Measurements from ENCODE around the gene PHLPP1.

PHLPP1 gene

DNA sequence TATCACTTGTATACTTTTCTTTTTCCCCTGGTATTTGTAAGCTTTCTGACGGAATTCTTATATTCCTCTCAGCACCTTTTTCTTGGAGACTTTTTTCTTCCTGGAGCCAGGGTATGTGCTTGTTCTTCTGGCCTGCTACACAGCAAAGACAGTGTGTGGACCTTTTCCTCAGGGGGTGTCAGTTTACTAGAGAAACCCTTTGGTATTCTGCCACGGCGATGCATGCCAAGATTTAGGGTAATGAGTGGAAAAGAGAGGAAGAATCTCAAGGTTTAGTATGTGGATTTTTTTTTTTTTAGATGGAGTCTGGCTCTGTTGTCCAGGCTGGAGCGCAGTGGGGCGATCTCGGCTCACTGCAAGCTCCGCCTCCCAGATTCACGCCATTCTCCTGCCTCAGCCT, 152.2 kb downstream of the PHLPP1 start:
- no peak overlapping the region for H3K4me2 ChIP-seq (ENCODE audit: low read depth, low read length, poor library complexity, severe bottlenecking)
- H3K4me3 ChIP-seq (ENCODE audit: insufficient read depth, low read length, poor library complexity, severe bottlenecking) = no peak overlapping the region
- H3K36me3 ChIP-seq (ENCODE audit: low read length) = no peaks in the 10 kb centered on the region
- no peak overlapping the region for H2AFZ ChIP-seq (ENCODE audit: low read depth, low read length, severe bottlenecking)
- no peaks in the 10 kb centered on the region for H3K79me2 ChIP-seq (ENCODE audit: insufficient read depth, low read length)
- no peaks in the 10 kb centered on the region for H3F3A ChIP-seq (ENCODE audit: insufficient read depth)
- H3K27ac ChIP-seq (ENCODE audit: low read depth, low read length) = no peak overlapping the region
- TF ChIP-seq EZH2phosphoT487 (conservative IDR thresholded peaks at IDR 0.05; ENCODE audit: low read length) = no peak
- TF ChIP-seq, protein P1, sequence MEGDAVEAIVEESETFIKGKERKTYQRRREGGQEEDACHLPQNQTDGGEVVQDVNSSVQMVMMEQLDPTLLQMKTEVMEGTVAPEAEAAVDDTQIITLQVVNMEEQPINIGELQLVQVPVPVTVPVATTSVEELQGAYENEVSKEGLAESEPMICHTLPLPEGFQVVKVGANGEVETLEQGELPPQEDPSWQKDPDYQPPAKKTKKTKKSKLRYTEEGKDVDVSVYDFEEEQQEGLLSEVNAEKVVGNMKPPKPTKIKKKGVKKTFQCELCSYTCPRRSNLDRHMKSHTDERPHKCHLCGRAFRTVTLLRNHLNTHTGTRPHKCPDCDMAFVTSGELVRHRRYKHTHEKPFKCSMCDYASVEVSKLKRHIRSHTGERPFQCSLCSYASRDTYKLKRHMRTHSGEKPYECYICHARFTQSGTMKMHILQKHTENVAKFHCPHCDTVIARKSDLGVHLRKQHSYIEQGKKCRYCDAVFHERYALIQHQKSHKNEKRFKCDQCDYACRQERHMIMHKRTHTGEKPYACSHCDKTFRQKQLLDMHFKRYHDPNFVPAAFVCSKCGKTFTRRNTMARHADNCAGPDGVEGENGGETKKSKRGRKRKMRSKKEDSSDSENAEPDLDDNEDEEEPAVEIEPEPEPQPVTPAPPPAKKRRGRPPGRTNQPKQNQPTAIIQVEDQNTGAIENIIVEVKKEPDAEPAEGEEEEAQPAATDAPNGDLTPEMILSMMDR (IDR thresholded peaks at IDR 0.05; ENCODE audit: insufficient read depth, low read length, poor library complexity, severe bottlenecking) = no peak
- H3K9ac ChIP-seq (ENCODE audit: low read length) = no peak overlapping the region
- no peaks in the 10 kb centered on the region for H3K9me3 ChIP-seq (ENCODE audit: insufficient read depth, low read length)
- no peaks in the 10 kb centered on the region for H3K27me3 ChIP-seq (ENCODE audit: low read length)
- H3K9me2 ChIP-seq (replicated peaks; ENCODE audit: insufficient read depth, low read length) = no peaks in the 10 kb centered on the region
- H4K20me1 ChIP-seq (ENCODE audit: low read depth, low read length) = no peaks in the 10 kb centered on the region

DNA sequence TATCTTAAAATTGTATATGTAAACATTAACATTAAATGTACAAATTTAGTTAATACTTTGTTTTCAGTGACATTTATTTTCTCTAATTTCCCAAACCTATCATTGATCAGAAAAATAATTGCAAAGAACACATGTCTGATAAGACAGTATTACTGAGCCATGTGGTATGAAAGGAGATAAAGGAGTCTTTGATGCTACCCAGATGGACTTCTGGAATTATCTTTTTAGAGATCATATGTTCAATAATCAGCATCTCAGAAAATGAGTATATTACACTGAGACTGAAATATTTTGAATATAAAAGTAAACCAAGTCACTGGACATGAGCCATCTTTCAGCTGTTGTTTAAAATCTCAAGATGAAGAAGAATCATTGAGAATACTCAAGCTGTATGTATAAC, 153.3 kb downstream of the PHLPP1 start:
- Histone ChIP-seq H3K79me2 (ENCODE audit: insufficient read depth, low read length) (no peaks in the 10 kb centered on the region), H2AFZ (ENCODE audit: low read depth, low read length, severe bottlenecking) (no peak overlapping the region), H3K4me3 (ENCODE audit: insufficient read depth, low read length, poor library complexity, severe bottlenecking) (no peak overlapping the region), H4K20me1 (ENCODE audit: low read depth, low read length) (no peaks in the 10 kb centered on the region), H3K36me3 (ENCODE audit: low read length) (no peaks in the 10 kb centered on the region), H3F3A (ENCODE audit: insufficient read depth) (no peaks in the 10 kb centered on the region), H3K27ac (ENCODE audit: low read depth, low read length) (no peak overlapping the region), H3K9ac (ENCODE audit: low read length) (no peak overlapping the region), H3K27me3 (ENCODE audit: low read length) (no peaks in the 10 kb centered on the region), H3K9me3 (ENCODE audit: insufficient read depth, low read length) (no peaks in the 10 kb centered on the region), H3K9me2 (replicated peaks; ENCODE audit: insufficient read depth, low read length) (no peaks in the 10 kb centered on the region), H3K4me2 (ENCODE audit: low read depth, low read length, poor library complexity, severe bottlenecking) (no peak overlapping the region)
- TF ChIP-seq EZH2phosphoT487 (conservative IDR thresholded peaks at IDR 0.05; ENCODE audit: low read length) = no peak
- TF ChIP-seq, protein P1 (IDR thresholded peaks at IDR 0.05; ENCODE audit: insufficient read depth, low read length, poor library complexity, severe bottlenecking) = no peak

DNA sequence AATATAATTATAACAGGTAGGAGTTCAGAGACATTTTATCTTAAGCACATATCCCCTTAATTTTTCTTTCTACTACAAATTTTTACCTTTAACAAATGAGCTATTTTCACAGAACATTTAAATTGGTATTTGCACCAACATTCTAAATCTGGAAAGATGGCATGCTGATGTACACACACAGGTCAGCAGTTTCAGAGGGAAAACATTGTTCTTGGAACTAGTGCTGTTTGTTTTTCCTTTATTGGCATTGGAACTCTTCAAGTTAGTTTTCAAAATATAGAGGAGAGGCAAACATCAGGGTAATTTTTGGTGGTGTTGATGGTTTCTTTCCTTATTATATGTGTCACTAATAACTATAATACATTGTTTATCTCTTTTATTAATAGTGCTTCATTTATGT, 155.3 kb downstream of the PHLPP1 start:
- no peak overlapping the region for H2AFZ ChIP-seq (ENCODE audit: low read depth, low read length, severe bottlenecking)
- H3K9me2 ChIP-seq (replicated peaks; ENCODE audit: insufficient read depth, low read length) = no peaks in the 10 kb centered on the region
- H3K79me2 ChIP-seq (ENCODE audit: insufficient read depth, low read length) = no peaks in the 10 kb centered on the region
- H3K4me3 ChIP-seq (ENCODE audit: insufficient read depth, low read length, poor library complexity, severe bottlenecking) = no peak overlapping the region
- H3K9me3 ChIP-seq (ENCODE audit: insufficient read depth, low read length) = no peaks in the 10 kb centered on the region
- H4K20me1 ChIP-seq (ENCODE audit: low read depth, low read length) = no peaks in the 10 kb centered on the region
- no peaks in the 10 kb centered on the region for H3F3A ChIP-seq (ENCODE audit: insufficient read depth)
- no peak overlapping the region for H3K4me2 ChIP-seq (ENCODE audit: low read depth, low read length, poor library complexity, severe bottlenecking)
- H3K9ac ChIP-seq (ENCODE audit: low read length) = no peak overlapping the region
- no peaks in the 10 kb centered on the region for H3K27me3 ChIP-seq (ENCODE audit: low read length)
- H3K27ac ChIP-seq (ENCODE audit: low read depth, low read length) = no peak overlapping the region
- no peaks in the 10 kb centered on the region for H3K36me3 ChIP-seq (ENCODE audit: low read length)
- no peak for TF ChIP-seq EZH2phosphoT487 (conservative IDR thresholded peaks at IDR 0.05; ENCODE audit: low read length)
- TF ChIP-seq, protein P1 (IDR thresholded peaks at IDR 0.05; ENCODE audit: insufficient read depth, low read length, poor library complexity, severe bottlenecking) = no peak
